Neural progenitor cell (in vitro differentiated cells): ENCODE results near the gene ASB13. TPM values are rescaled to one million over a fixed set of nuclear protein-coding genes. Genes with fewer than 3 reads are reported as not detected.

Experiments
- DNase-seq: peaks from one replicate; pipeline ENCODE4 v3.0.0-alpha.2; 2016; ENCODE audit warnings: low spot score
- H2AFZ ChIP-seq: fragments of 200-600 bp; sonication (generic); replicated peaks from 2 replicates; pipeline ENCODE4 v1.6.1; 2016; ENCODE audit warnings: antibody characterized with exemption
- H3F3A ChIP-seq: fragments of 200-600 bp; sonication (generic); 2 replicates; pipeline ENCODE4 v1.6.1; 2016; ENCODE audit warnings: antibody characterized with exemption, low read depth
- H3K27ac ChIP-seq: fragments of 200-600 bp; sonication (generic); 2 replicates; pipeline ENCODE4 v1.5.1; 2016; ENCODE audit warnings: mild to moderate bottlenecking
- H3K27me3 ChIP-seq: fragments of 200-600 bp; sonication (generic); 2 replicates; pipeline ENCODE4 v1.6.1; 2016; ENCODE audit warnings: mild to moderate bottlenecking, moderate library complexity
- H3K36me3 ChIP-seq: fragments of 200-600 bp; sonication (generic); 2 replicates; pipeline ENCODE4 v1.5.1; 2016
- H3K4me1 ChIP-seq: fragments of 200-600 bp; sonication (generic); 2 replicates; pipeline ENCODE4 v1.6.1; 2016; ENCODE audit warnings: mixed run types
- H3K4me2 ChIP-seq: fragments of 200-600 bp; sonication (generic); 2 replicates; pipeline ENCODE4 v1.6.1; 2016
- H3K4me3 ChIP-seq: fragments of 200-600 bp; sonication (generic); 2 replicates; pipeline ENCODE4 v1.5.1; 2016
- H3K79me2 ChIP-seq: fragments of 200-600 bp; sonication (generic); 2 replicates; pipeline ENCODE4 v1.6.1; 2016; ENCODE audit warnings: low read depth
- H3K9ac ChIP-seq: fragments of 200-600 bp; sonication (generic); 2 replicates; pipeline ENCODE4 v1.6.1; 2016
- H3K9me3 ChIP-seq: fragments of 200-600 bp; sonication (generic); 2 replicates; pipeline ENCODE4 v1.5.1; 2016; ENCODE audit warnings: low read depth
- H4K20me1 ChIP-seq: fragments of 200-600 bp; sonication (generic); 2 replicates; pipeline ENCODE4 v1.6.1; 2016; ENCODE audit warnings: low read depth
- H3K27ac Mint-ChIP-seq: 3 replicates; pipeline ENCODE4 v1.8.0; 2021; ENCODE audit warnings: mixed read lengths
- H3K27me3 Mint-ChIP-seq: 2 replicates; pipeline ENCODE4 v1.8.0; 2022; ENCODE audit warnings: low read depth, mild to moderate bottlenecking, inconsistent platforms, moderate library complexity, mixed read lengths; ENCODE audit not compliant: insufficient read depth
- H3K36me3 Mint-ChIP-seq: 3 replicates; pipeline ENCODE4 v1.8.0; 2021; ENCODE audit warnings: mixed read lengths
- H3K4me1 Mint-ChIP-seq: 3 replicates; pipeline ENCODE4 v1.8.0; 2021; ENCODE audit warnings: mixed read lengths
- H3K4me3 Mint-ChIP-seq: 3 replicates; pipeline ENCODE4 v1.8.0; 2021; ENCODE audit warnings: mild to moderate bottlenecking, moderate library complexity, mixed read lengths
- H3K9me3 Mint-ChIP-seq: 3 replicates; pipeline ENCODE4 v1.8.0; 2020; ENCODE audit warnings: mixed read lengths
- EZH2 ChIP-seq: fragments of 200-600 bp; sonication (generic); IDR thresholded peaks from 2 replicates; pipeline ENCODE4 v1.6.1; 2017; ENCODE audit warnings: antibody characterized with exemption, mild to moderate bottlenecking, moderate library complexity
- EZH2phosphoT487 ChIP-seq: fragments of 200-600 bp; sonication (generic); IDR thresholded peaks from 2 replicates; pipeline ENCODE4 v1.6.1; 2017; ENCODE audit warnings: antibody characterized with exemption
- total RNA-seq: library from RNA; depleted of rRNA; stranded (reverse); fragments of >200 nt; gene quantifications from 2 replicates; pipeline ENCODE4 v1.2.3, GENCODE V29; 2015; ENCODE audit warnings: low replicate concordance
- TF ChIP-seq, protein P1 (sequence below): fragments of 200-600 bp; sonication (generic); IDR thresholded peaks from 2 replicates; pipeline ENCODE4 v1.5.1; 2017; ENCODE audit warnings: antibody characterized with exemption, mild to moderate bottlenecking

The ASB13 gene
- total RNA-seq, 1 donor from 2014 or later, result 15.0 TPM

DNA sequence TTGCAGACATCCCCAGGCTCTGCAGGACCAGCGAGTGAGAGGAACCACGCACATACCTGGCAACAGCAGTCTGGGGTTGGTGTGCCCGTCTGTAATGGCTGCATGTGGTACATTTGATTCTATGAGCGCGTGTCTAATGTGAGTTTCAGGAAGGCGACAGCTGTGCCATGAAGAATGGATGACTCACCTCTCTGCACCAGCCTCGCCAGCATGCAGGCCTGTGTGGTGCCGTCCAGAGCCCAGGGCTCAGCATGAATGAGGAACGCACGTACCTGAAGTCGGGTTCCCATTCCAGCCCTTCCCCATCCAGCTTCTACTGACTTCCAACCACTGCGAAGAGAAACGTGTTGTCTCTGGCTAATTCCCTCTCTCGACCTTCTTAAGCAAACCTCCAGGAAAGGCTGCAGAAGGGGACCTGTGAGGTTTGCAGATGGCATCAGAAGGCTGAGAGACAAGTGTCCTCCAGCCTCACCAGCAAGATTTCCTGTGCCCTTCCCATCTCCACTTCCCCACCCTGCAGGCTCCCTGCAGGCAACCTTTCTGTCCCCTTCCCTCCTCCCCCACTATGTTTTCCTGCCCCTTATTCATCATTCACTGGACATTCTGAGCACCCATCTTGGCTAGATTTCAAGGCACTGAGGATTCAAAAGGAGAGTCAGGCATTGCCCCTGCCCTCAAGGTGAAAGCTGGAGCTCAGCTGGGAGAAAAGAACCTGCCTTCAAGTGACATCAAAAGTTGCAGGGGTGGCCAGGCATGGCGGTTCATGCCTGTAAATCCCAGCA lies 54.3 kb downstream of the ASB13 start:
- H3K4me3 Mint-ChIP-seq, result no peak overlapping the region
- Histone ChIP-seq H3K4me1 (peaks cover 5% of the 10 kb centered on the region), H3K36me3 (no peaks in the 10 kb centered on the region), H2AFZ (no peak overlapping the region), H3K79me2 (no peaks in the 10 kb centered on the region), H3K4me3 (no peak overlapping the region), H3K9me3 (no peaks in the 10 kb centered on the region), H4K20me1 (no peaks in the 10 kb centered on the region), H3F3A (no peaks in the 10 kb centered on the region), H3K27me3 (no peaks in the 10 kb centered on the region), H3K27ac (no peak overlapping the region), H3K9ac (no peak overlapping the region), H3K4me2 (no peak overlapping the region)
- peaks cover 29% of the 10 kb centered on the region for H3K4me1 Mint-ChIP-seq
- H3K27me3 Mint-ChIP-seq, result peaks cover 3% of the 10 kb centered on the region
- H3K9me3 Mint-ChIP-seq, result no peaks in the 10 kb centered on the region
- no peaks in the 10 kb centered on the region for H3K36me3 Mint-ChIP-seq
- DNase-seq, result no peak
- TF ChIP-seq EZH2 (no peak), EZH2phosphoT487 (no peak)
- TF ChIP-seq, protein P1, sequence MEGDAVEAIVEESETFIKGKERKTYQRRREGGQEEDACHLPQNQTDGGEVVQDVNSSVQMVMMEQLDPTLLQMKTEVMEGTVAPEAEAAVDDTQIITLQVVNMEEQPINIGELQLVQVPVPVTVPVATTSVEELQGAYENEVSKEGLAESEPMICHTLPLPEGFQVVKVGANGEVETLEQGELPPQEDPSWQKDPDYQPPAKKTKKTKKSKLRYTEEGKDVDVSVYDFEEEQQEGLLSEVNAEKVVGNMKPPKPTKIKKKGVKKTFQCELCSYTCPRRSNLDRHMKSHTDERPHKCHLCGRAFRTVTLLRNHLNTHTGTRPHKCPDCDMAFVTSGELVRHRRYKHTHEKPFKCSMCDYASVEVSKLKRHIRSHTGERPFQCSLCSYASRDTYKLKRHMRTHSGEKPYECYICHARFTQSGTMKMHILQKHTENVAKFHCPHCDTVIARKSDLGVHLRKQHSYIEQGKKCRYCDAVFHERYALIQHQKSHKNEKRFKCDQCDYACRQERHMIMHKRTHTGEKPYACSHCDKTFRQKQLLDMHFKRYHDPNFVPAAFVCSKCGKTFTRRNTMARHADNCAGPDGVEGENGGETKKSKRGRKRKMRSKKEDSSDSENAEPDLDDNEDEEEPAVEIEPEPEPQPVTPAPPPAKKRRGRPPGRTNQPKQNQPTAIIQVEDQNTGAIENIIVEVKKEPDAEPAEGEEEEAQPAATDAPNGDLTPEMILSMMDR, result no peak
- no peak overlapping the region for H3K27ac Mint-ChIP-seq

DNA sequence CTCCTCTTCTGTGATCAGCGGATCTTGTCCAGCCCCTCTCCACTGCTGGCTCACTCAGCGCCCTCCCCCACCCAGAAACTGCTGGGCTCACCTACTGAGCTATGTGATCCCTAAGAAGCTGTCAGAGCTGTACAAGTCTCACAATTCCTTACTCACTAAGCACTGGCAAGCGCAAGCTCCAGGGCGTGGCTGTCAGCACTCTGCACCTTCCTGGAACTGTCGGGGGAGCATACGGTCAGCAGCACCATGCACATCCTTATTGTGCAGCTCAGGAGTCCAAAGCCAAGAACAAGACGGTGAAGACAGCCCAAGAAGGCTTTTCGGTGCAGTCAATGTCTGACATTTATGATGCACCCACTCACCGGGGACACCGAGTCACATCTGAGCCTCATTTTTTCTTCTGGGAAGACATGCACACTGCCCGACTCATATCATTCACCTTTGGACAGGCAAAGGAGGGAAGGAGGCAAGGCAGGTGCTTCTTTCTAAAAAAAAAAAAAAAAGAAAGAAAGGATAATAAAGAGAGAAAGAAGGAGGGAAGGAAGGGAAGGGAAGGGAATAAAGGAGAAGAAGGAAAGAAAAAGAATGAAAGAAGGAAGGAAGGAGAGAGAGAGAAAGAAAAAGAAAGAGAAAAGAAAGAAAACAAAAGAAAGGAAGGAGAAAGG lies 56.3 kb downstream of the ASB13 start:
- Mint-ChIP-seq H3K4me1 (peaks cover 20% of the 10 kb centered on the region), H3K9me3 (no peaks in the 10 kb centered on the region), H3K27ac (no peak overlapping the region), H3K27me3 (peaks cover 5% of the 10 kb centered on the region), H3K36me3 (no peaks in the 10 kb centered on the region), H3K4me3 (no peak overlapping the region)
- no peak overlapping the region for H3K4me2 ChIP-seq
- H3F3A ChIP-seq, result no peaks in the 10 kb centered on the region
- H3K36me3 ChIP-seq, result no peaks in the 10 kb centered on the region
- no peaks in the 10 kb centered on the region for H3K79me2 ChIP-seq
- H3K4me3 ChIP-seq, result no peak overlapping the region
- no peaks in the 10 kb centered on the region for H3K27me3 ChIP-seq
- H3K27ac ChIP-seq, result no peak overlapping the region
- no peaks in the 10 kb centered on the region for H3K9me3 ChIP-seq
- TF ChIP-seq EZH2, result no peak
- no peak for TF ChIP-seq EZH2phosphoT487
- TF ChIP-seq, protein P1, result no peak
- H2AFZ ChIP-seq, result no peak overlapping the region
- no peak overlapping the region for H3K9ac ChIP-seq
- H3K4me1 ChIP-seq, result peaks cover 5% of the 10 kb centered on the region
- DNase-seq, result no peak
- H4K20me1 ChIP-seq, result no peaks in the 10 kb centered on the region

DNA sequence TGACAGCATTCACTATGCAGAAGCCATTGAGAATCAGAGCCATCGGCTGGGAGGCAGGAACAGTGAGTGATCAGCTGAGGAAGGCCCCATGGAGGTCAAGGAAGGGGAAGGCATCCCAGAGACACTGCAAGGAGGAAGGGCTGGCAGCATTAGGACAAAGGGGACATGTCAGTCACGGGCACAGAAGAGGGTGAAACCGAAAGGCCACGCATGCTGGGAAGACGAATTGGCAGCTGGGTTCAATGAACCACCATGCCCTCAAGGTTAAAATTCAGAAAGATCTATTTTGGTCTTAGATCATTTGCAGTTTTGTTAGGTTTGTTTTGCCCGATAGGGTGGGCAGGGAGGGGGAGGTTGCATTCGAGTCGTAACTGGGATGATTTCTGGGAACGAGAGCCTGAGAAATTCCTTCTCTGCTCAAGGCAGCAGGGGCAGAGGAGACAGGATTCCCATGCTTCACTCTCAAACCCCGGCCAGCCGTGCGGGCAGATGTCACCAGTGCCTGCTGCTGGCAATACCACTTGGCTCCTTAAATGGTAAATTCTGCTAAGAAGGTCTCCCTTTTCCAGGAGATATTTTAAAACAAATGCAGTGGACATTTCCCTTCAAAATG lies 57.7 kb downstream of the ASB13 start:
- H3F3A ChIP-seq, result no peaks in the 10 kb centered on the region
- no peaks in the 10 kb centered on the region for H3K27me3 ChIP-seq
- H3K4me2 ChIP-seq, result no peak overlapping the region
- H4K20me1 ChIP-seq, result no peaks in the 10 kb centered on the region
- peak overlapping the region; percentile 88 for H3K27ac Mint-ChIP-seq
- no peak overlapping the region for H3K27ac ChIP-seq
- no peaks in the 10 kb centered on the region for H3K36me3 Mint-ChIP-seq
- H3K4me1 Mint-ChIP-seq, result peaks cover 16% of the 10 kb centered on the region
- H3K36me3 ChIP-seq, result no peaks in the 10 kb centered on the region
- H3K4me3 ChIP-seq, result no peak overlapping the region
- no peak for DNase-seq
- no peaks in the 10 kb centered on the region for H3K4me1 ChIP-seq
- H3K79me2 ChIP-seq, result no peaks in the 10 kb centered on the region
- no peak overlapping the region for H2AFZ ChIP-seq
- peak overlapping the region; percentile 46 for H3K4me3 Mint-ChIP-seq
- H3K9me3 Mint-ChIP-seq, result no peaks in the 10 kb centered on the region
- no peaks in the 10 kb centered on the region for H3K9me3 ChIP-seq
- peaks cover 5% of the 10 kb centered on the region for H3K27me3 Mint-ChIP-seq
- H3K9ac ChIP-seq, result no peak overlapping the region
- TF ChIP-seq EZH2 (no peak), EZH2phosphoT487 (no peak)
- TF ChIP-seq, protein P1, result no peak
